HG03097 (cell line): ENCODE data around the gene HAP1.
"Not testable (repeated sequence)": the region's sequence is repeated elsewhere in the genome, so short reads cannot be mapped to it uniquely, and the experiment has no call there.

ENCODE experiments used
- ATAC-seq: cut with Tn5 transposase; IDR thresholded peaks from one replicate; pipeline ENCODE4 v1.9.1; 2021; ENCODE audit not compliant: unreplicated experiment, low FRiP score

The HAP1 gene

GRCh38 chr17:41731836-41732235, 2.6 kb downstream of the HAP1 start:
- no peak for ATAC-seq

GRCh38 chr17:41730479-41730878, 4.0 kb downstream of the HAP1 start:
- no peak for ATAC-seq

GRCh38 chr17:41728056-41728455, 6.4 kb downstream of the HAP1 start:
- no peak for ATAC-seq

GRCh38 chr17:41725134-41725533, 9.3 kb downstream of the HAP1 start:
- no peak for ATAC-seq

- no peak for ATAC-seq
Measured at GRCh38 chr17:41724476-41725050, 9.9 kb downstream of the HAP1 start.

GRCh38 chr17:41723801-41724475, 10.5 kb downstream of the HAP1 start:
- ATAC-seq: no peak

GRCh38 chr17:41722231-41722630, 12.2 kb downstream of the HAP1 start:
- ATAC-seq: no peak

GRCh38 chr17:41718287-41718645, 16.2 kb downstream of the HAP1 start:
- no peak for ATAC-seq

- ATAC-seq: no peak
Measured at GRCh38 chr17:41717408-41718286, 16.8 kb downstream of the HAP1 start.

GRCh38 chr17:41711669-41712400, 22.6 kb downstream of the HAP1 start, which contains the start of gene GAST:
Gene GAST, plus strand, starts transcription at chr17:41712331. Its CDS starts 3,106 bp downstream, at chr17:41715437.
- no peak for ATAC-seq

- no peak for ATAC-seq
Measured at GRCh38 chr17:41710472-41711090, 23.9 kb downstream of the HAP1 start.

GRCh38 chr17:41707803-41708669, 26.4 kb downstream of the HAP1 start:
- no peak for ATAC-seq

- no peak for ATAC-seq
Measured at GRCh38 chr17:41705271-41705991, 29.0 kb downstream of the HAP1 start.

- ATAC-seq: no peak
Measured at GRCh38 chr17:41702712-41703111, 31.7 kb downstream of the HAP1 start.

GRCh38 chr17:41700843-41701242, 33.6 kb downstream of the HAP1 start:
- not testable (repeated sequence) for ATAC-seq

GRCh38 chr17:41697122-41697962, 37.1 kb downstream of the HAP1 start:
- no peak for ATAC-seq

- ATAC-seq: no peak
Measured at GRCh38 chr17:41695954-41696757, 38.3 kb downstream of the HAP1 start.
